Measurements from ENCODE around the gene SNX21.
"Not testable (repeated sequence)": the region's sequence is repeated elsewhere in the genome, so short reads cannot be mapped to it uniquely, and the experiment has no call there.

The SNX21 gene

GRCh38 chr20:45850926-45851325 lies 17.3 kb downstream of the SNX21 start:
- no peak for DNase-seq (ENCODE audit: low read depth in 2 of 2)

- DNase-seq (ENCODE audit: low read depth in 2 of 2) = no peak
Measured at GRCh38 chr20:45851501-45851900, 17.9 kb downstream of the SNX21 start.

- DNase-seq (ENCODE audit: low read depth in 2 of 2) = no peak
Measured at GRCh38 chr20:45852326-45852725, 18.7 kb downstream of the SNX21 start.

- no peak for DNase-seq (ENCODE audit: low read depth in 2 of 2)
Measured at GRCh38 chr20:45853484-45853883, 19.9 kb downstream of the SNX21 start.

- DNase-seq (ENCODE audit: low read depth in 2 of 2) = peak; percentile 100
Measured at GRCh38 chr20:45857114-45857881, 23.7 kb downstream of the SNX21 start, which contains the start of the genes ACOT8 and ZSWIM3. ACOT8 (minus strand) TSS chr20:45857392; CDS start chr20:45857315, 77 bp downstream. ZSWIM3 (plus strand) TSS chr20:45857614; CDS start chr20:45857826, 212 bp downstream.

- no peak for DNase-seq (ENCODE audit: low read depth in 2 of 2)
Measured at GRCh38 chr20:45857882-45858216, 24.2 kb downstream of the SNX21 start.

GRCh38 chr20:45859916-45860315 lies 26.3 kb downstream of the SNX21 start:
- no peak for DNase-seq (ENCODE audit: low read depth in 2 of 2)

- no peak for DNase-seq (ENCODE audit: low read depth in 2 of 2)
Measured at GRCh38 chr20:45860560-45861220, 27.1 kb downstream of the SNX21 start.

- no peak for DNase-seq (ENCODE audit: low read depth in 2 of 2)
Measured at GRCh38 chr20:45861221-45862075, 27.8 kb downstream of the SNX21 start.

GRCh38 chr20:45863543-45864470 lies 30.2 kb downstream of the SNX21 start:
- no peak for DNase-seq (ENCODE audit: low read depth in 2 of 2)

- no peak for DNase-seq (ENCODE audit: low read depth in 2 of 2)
Measured at GRCh38 chr20:45866454-45866853, 32.9 kb downstream of the SNX21 start.

GRCh38 chr20:45867136-45867818 lies 33.7 kb downstream of the SNX21 start:
- no peak for DNase-seq (ENCODE audit: low read depth in 2 of 2)

- peak; percentile 24 to 42 for DNase-seq (ENCODE audit: low read depth in 2 of 2)
Measured at GRCh38 chr20:45867819-45868176, 34.2 kb downstream of the SNX21 start.

GRCh38 chr20:45872626-45873025 lies 39.0 kb downstream of the SNX21 start:
- DNase-seq (ENCODE audit: low read depth in 2 of 2) = no peak

GRCh38 chr20:45873409-45874103 lies 40.0 kb downstream of the SNX21 start:
- no peak for DNase-seq (ENCODE audit: low read depth in 2 of 2)

- DNase-seq (ENCODE audit: low read depth in 2 of 2) = not testable (repeated sequence)
Measured at GRCh38 chr20:45874104-45874481, 40.5 kb downstream of the SNX21 start.

GRCh38 chr20:45874576-45874975 lies 41.0 kb downstream of the SNX21 start:
- no peak for DNase-seq (ENCODE audit: low read depth in 2 of 2)

- no peak for DNase-seq (ENCODE audit: low read depth in 2 of 2)
Measured at GRCh38 chr20:45878076-45878761, 44.6 kb downstream of the SNX21 start.

GRCh38 chr20:45880988-45881788 lies 47.6 kb downstream of the SNX21 start, which contains the start of gene ZSWIM1:
ZSWIM1 (plus strand) TSS chr20:45881227; CDS start chr20:45882593, 1,366 bp downstream.
- DNase-seq (ENCODE audit: low read depth in 2 of 2) = peak; percentile 97 to 98
